Retinal pigment epithelial cell (primary cell): ENCODE data around the gene HNF1B.

ENCODE experiments used
- DNase-seq: peaks from one replicate; pipeline ENCODE4 v3.0.0-alpha.2; 2010; ENCODE audit warnings: low read depth
- H3K4me3 ChIP-seq: 2 replicates; pipeline ENCODE4 v1.5.1; 2011; ENCODE audit warnings: mild to moderate bottlenecking, low read length, control low read depth, moderate library complexity
- CTCF ChIP-seq: conservative IDR thresholded peaks from 2 replicates; pipeline ENCODE4 v1.5.1; 2011; ENCODE audit warnings: low read depth, low read length, control low read depth, inconsistent platforms

The HNF1B gene

GRCh38 chr17:37726248-37726647, 18.6 kb downstream of the HNF1B start:
- no peak for DNase-seq
- H3K4me3 ChIP-seq: no peak overlapping the region
- TF ChIP-seq CTCF: no peak

- H3K4me3 ChIP-seq: no peak overlapping the region
- DNase-seq: no peak
- no peak for TF ChIP-seq CTCF
Measured at GRCh38 chr17:37725601-37726146, 19.2 kb downstream of the HNF1B start.

GRCh38 chr17:37725021-37725595, 19.8 kb downstream of the HNF1B start:
- no peak for DNase-seq
- TF ChIP-seq CTCF: no peak
- H3K4me3 ChIP-seq: no peak overlapping the region

- DNase-seq: no peak
- no peak overlapping the region for H3K4me3 ChIP-seq
- no peak for TF ChIP-seq CTCF
Measured at GRCh38 chr17:37720989-37721388, 23.9 kb downstream of the HNF1B start.

GRCh38 chr17:37719866-37720265, 25.0 kb downstream of the HNF1B start:
- no peak for TF ChIP-seq CTCF
- DNase-seq: no peak
- no peak overlapping the region for H3K4me3 ChIP-seq

GRCh38 chr17:37718324-37719048, 26.4 kb downstream of the HNF1B start:
- H3K4me3 ChIP-seq: no peak overlapping the region
- DNase-seq: no peak
- TF ChIP-seq CTCF: no peak
